WTC11 (cell line): ENCODE data around the gene GZMA. TPM values are rescaled to one million over a fixed set of nuclear protein-coding genes. Genes with fewer than 3 reads are reported as not detected.

Experiments
- ATAC-seq: fragments of 200-7000 bp; cut with Tn5 transposase; 2 replicates; pipeline ENCODE4 v1.10.0; 2021; ENCODE audit warnings: mild to moderate bottlenecking, moderate library complexity
- CTCF ChIA-PET: fragments of 300-600 bp; sonication (Branson Sonifier 250); formaldehyde crosslinking; loops from one replicate; lab custom pipeline; 2021; ENCODE audit warnings: antibody characterized with exemption; lab: Charles Lee
- POLR2A ChIA-PET: fragments of 350-600 bp; sonication (Branson Sonifier 250); formaldehyde crosslinking; loops from one replicate; lab custom pipeline; 2021; ENCODE audit warnings: antibody characterized with exemption; lab: Charles Lee
- DNase-seq: peaks from one replicate; pipeline ENCODE4 v3.0.0; 2021; ENCODE audit warnings: low spot score
- H3K27ac Mint-ChIP-seq: 2 replicates; pipeline ENCODE4 v1.8.0; 2021; ENCODE audit warnings: mixed read lengths
- H3K27me3 Mint-ChIP-seq: 2 replicates; pipeline ENCODE4 v1.8.0; 2021; ENCODE audit warnings: low read depth, mild to moderate bottlenecking, moderate library complexity, mixed read lengths
- H3K36me3 Mint-ChIP-seq: 2 replicates; pipeline ENCODE4 v1.8.0; 2021; ENCODE audit warnings: mixed read lengths
- H3K4me1 Mint-ChIP-seq: 2 replicates; pipeline ENCODE4 v1.8.0; 2022; ENCODE audit warnings: mixed read lengths
- H3K4me3 Mint-ChIP-seq: 2 replicates; pipeline ENCODE4 v1.8.0; 2021; ENCODE audit warnings: mild to moderate bottlenecking, moderate library complexity, mixed read lengths
- H3K9me3 Mint-ChIP-seq: 2 replicates; pipeline ENCODE4 v1.8.0; 2021; ENCODE audit warnings: mixed read lengths
- ESRRA ChIP-seq: sonication (generic); formaldehyde crosslinking; IDR thresholded peaks from 2 replicates; pipeline ENCODE4 v1.8.1; 2022; ENCODE audit warnings: mild to moderate bottlenecking, missing genetic modification reagents, borderline replicate concordance
- FOXK1 ChIP-seq: sonication (generic); formaldehyde crosslinking; IDR thresholded peaks from 2 replicates; pipeline ENCODE4 v1.8.0; 2022; ENCODE audit warnings: mild to moderate bottlenecking, moderate library complexity, missing genetic modification reagents
- GABPB1 ChIP-seq: sonication (generic); formaldehyde crosslinking; IDR thresholded peaks from 2 replicates; pipeline ENCODE4 v1.8.1; 2023; ENCODE audit warnings: mild to moderate bottlenecking, missing genetic modification reagents
- HMGA2 ChIP-seq: fragments of 250-450 bp; sonication (Bioruptor Pico); IDR thresholded peaks from 2 replicates; pipeline ENCODE4 v1.4.0; 2021; ENCODE audit warnings: mild to moderate bottlenecking, moderate library complexity
- NFATC4 ChIP-seq: fragments of 250-450 bp; sonication (Bioruptor Pico); IDR thresholded peaks from 2 replicates; pipeline ENCODE4 v1.9.0; 2021; ENCODE audit warnings: mild to moderate bottlenecking
- SOX15 ChIP-seq: fragments of 250-450 bp; sonication (Bioruptor Pico); IDR thresholded peaks from 2 replicates; pipeline ENCODE4 v1.9.0; 2021; ENCODE audit warnings: mild to moderate bottlenecking
- SP1 ChIP-seq: sonication (generic); formaldehyde crosslinking; conservative IDR thresholded peaks from 2 replicates; pipeline ENCODE4 v1.8.1; 2022; ENCODE audit warnings: missing genetic modification reagents
- TCF7 ChIP-seq: sonication (generic); formaldehyde crosslinking; IDR thresholded peaks from 2 replicates; pipeline ENCODE4 v1.8.0; 2022; ENCODE audit warnings: mild to moderate bottlenecking, low read depth, missing genetic modification reagents, moderate library complexity
- ZNF232 ChIP-seq: sonication (generic); formaldehyde crosslinking; IDR thresholded peaks from 2 replicates; pipeline ENCODE4 v1.8.0; 2022; ENCODE audit warnings: mild to moderate bottlenecking, missing genetic modification reagents
- total RNA-seq: library from RNA; stranded (reverse); gene quantifications from 3 replicates; pipeline ENCODE4 v1.2.3, GENCODE V29; 2021
- TF ChIP-seq, protein P1 (sequence below): sonication (generic); formaldehyde crosslinking; IDR thresholded peaks from 2 replicates; pipeline ENCODE4 v1.8.1; 2023; ENCODE audit warnings: mild to moderate bottlenecking, missing genetic modification reagents, borderline replicate concordance
- TF ChIP-seq, protein P2 (sequence below): fragments of 250-450 bp; sonication (Bioruptor Pico); IDR thresholded peaks from 2 replicates; pipeline ENCODE4 v1.9.0; 2021; ENCODE audit warnings: mild to moderate bottlenecking
- TF ChIP-seq, protein P3 (sequence below): sonication (generic); formaldehyde crosslinking; IDR thresholded peaks from 2 replicates; pipeline ENCODE4 v1.8.0; 2023; ENCODE audit warnings: missing genetic modification reagents
- TF ChIP-seq, protein P4 (sequence below): sonication (generic); formaldehyde crosslinking; conservative IDR thresholded peaks from 2 replicates; pipeline ENCODE4 v1.8.1; 2022; ENCODE audit warnings: mild to moderate bottlenecking, missing genetic modification reagents
- TF ChIP-seq, protein P5 (sequence below): sonication (generic); formaldehyde crosslinking; IDR thresholded peaks from 2 replicates; pipeline ENCODE4 v1.8.0; 2023; ENCODE audit warnings: missing genetic modification reagents, mild to moderate bottlenecking, borderline replicate concordance
- TF ChIP-seq, protein P6 (sequence below): sonication (generic); formaldehyde crosslinking; IDR thresholded peaks from 2 replicates; pipeline ENCODE4 v1.8.0; 2023; ENCODE audit warnings: mild to moderate bottlenecking, missing genetic modification reagents
- TF ChIP-seq, protein P7 (sequence below): sonication (generic); formaldehyde crosslinking; IDR thresholded peaks from 2 replicates; pipeline ENCODE4 v1.8.0; 2022; ENCODE audit warnings: mild to moderate bottlenecking, missing genetic modification reagents
- TF ChIP-seq, protein P8 (sequence below): fragments of 250-450 bp; sonication (Bioruptor Pico); IDR thresholded peaks from 2 replicates; pipeline ENCODE4 v1.9.0; 2021; ENCODE audit warnings: moderate library complexity, mild to moderate bottlenecking, inconsistent platforms, borderline replicate concordance
- TF ChIP-seq, protein P9 (sequence below): sonication (generic); formaldehyde crosslinking; IDR thresholded peaks from 2 replicates; pipeline ENCODE4 v1.8.1; 2022; ENCODE audit warnings: mild to moderate bottlenecking, missing genetic modification reagents, moderate library complexity, borderline replicate concordance

GZMA gene
- total RNA-seq, 1 experiment from 2014 or later = not detected

DNA sequence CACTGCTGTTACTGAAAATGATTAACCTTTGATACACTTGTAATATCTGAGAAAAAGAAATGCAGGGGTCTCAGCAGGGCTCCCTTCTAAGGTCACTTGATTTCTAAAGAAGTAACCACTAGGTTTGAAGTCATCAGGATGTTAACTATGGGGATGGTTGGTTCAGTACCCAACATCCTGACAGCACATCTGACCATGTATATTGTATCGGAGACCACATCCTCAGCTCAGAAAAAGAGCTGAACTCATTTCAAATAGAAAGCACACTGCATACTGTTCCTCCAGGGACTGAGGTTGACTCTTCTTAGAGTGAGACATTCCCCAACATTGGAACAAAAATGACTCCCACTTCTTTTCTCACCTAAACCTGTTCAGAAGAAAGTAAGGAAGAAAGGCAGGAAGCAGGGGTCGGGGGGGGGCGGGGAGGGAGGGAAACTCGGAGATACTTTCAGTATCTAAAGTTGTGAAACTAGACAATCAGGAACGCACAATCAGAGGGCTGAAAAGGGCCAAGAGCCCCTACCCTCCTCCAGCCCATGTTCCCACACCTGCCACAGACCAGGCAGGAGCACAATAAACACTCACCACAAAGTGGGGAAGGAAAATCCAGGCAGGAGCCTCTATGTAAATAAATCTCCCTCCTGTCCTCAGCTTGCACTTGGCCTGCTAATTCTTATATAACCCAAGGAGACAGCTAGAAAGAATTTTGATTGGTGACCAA, 730 bp upstream of the GZMA start (continued):
- TF ChIP-seq TCF7 = no peak
- no peak for TF ChIP-seq HMGA2
- TF ChIP-seq, protein P1, sequence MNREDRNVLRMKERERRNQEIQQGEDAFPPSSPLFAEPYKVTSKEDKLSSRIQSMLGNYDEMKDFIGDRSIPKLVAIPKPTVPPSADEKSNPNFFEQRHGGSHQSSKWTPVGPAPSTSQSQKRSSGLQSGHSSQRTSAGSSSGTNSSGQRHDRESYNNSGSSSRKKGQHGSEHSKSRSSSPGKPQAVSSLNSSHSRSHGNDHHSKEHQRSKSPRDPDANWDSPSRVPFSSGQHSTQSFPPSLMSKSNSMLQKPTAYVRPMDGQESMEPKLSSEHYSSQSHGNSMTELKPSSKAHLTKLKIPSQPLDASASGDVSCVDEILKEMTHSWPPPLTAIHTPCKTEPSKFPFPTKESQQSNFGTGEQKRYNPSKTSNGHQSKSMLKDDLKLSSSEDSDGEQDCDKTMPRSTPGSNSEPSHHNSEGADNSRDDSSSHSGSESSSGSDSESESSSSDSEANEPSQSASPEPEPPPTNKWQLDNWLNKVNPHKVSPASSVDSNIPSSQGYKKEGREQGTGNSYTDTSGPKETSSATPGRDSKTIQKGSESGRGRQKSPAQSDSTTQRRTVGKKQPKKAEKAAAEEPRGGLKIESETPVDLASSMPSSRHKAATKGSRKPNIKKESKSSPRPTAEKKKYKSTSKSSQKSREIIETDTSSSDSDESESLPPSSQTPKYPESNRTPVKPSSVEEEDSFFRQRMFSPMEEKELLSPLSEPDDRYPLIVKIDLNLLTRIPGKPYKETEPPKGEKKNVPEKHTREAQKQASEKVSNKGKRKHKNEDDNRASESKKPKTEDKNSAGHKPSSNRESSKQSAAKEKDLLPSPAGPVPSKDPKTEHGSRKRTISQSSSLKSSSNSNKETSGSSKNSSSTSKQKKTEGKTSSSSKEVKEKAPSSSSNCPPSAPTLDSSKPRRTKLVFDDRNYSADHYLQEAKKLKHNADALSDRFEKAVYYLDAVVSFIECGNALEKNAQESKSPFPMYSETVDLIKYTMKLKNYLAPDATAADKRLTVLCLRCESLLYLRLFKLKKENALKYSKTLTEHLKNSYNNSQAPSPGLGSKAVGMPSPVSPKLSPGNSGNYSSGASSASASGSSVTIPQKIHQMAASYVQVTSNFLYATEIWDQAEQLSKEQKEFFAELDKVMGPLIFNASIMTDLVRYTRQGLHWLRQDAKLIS = no peak
- TF ChIP-seq, protein P2, sequence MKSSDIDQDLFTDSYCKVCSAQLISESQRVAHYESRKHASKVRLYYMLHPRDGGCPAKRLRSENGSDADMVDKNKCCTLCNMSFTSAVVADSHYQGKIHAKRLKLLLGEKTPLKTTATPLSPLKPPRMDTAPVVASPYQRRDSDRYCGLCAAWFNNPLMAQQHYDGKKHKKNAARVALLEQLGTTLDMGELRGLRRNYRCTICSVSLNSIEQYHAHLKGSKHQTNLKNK = no peak

DNA sequence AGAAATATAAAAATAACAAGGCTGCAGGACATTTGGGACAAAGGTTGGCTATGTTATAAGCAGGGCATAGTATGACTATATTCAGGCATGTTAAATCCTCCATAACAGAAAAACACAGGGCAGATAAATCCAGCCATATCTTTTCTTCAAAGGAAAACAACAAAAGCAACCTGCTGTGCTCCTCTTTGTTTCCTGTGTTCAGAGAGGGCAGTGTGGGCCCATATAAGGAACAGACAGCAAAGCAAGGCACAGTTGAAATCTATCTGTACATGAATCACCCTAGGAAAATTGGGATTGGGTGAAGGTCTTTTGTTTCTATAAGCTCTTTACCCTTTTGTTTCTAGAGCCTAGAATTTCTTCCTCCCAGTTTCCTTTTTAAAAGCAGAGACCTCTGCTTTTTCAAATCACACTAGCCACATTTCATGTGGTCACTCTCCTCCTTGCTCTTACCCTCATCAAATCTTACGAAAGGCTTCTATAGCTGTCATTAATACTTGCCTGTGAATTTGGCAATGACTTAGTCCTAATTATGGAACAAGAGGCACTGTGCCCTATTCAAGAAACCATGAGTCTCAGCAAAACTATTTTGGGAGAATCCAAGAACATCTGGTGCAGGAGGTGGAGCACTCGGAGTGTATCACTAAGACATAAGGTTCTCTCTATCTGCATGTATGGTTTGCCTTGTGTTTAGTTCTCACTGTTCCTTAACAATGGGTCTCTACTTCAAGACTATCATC, 1.8 kb downstream of the GZMA start:
- no peaks in the 10 kb centered on the region; the same call in none of the 2 replicates for H3K27me3 Mint-ChIP-seq
- H3K36me3 Mint-ChIP-seq = peaks cover 5% of the 10 kb centered on the region; the same call in 1 of the 2 replicates
- H3K27ac Mint-ChIP-seq = no peak overlapping the region
- ATAC-seq (no peak; the same call in 1 of the 2 replicates), DNase-seq (no peak)
- ChIA-PET POLR2A (no interaction called here), CTCF (interaction anchor here (1.1 kb wide), 1 partner anchor 145 kb away, joined by 4 read pairs; no protein-coding TSS in a partner anchor)
- H3K4me3 Mint-ChIP-seq = no peak overlapping the region
- H3K4me1 Mint-ChIP-seq = peaks cover 4% of the 10 kb centered on the region
- H3K9me3 Mint-ChIP-seq = peaks cover 17% of the 10 kb centered on the region
- TF ChIP-seq, protein P3, sequence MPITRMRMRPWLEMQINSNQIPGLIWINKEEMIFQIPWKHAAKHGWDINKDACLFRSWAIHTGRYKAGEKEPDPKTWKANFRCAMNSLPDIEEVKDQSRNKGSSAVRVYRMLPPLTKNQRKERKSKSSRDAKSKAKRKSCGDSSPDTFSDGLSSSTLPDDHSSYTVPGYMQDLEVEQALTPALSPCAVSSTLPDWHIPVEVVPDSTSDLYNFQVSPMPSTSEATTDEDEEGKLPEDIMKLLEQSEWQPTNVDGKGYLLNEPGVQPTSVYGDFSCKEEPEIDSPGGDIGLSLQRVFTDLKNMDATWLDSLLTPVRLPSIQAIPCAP = no peak
- TF ChIP-seq, protein P4, sequence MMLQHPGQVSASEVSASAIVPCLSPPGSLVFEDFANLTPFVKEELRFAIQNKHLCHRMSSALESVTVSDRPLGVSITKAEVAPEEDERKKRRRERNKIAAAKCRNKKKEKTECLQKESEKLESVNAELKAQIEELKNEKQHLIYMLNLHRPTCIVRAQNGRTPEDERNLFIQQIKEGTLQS (CRISPR knock-in tag) = no peak
- TF ChIP-seq SP1 (CRISPR knock-in tag) (no peak), ZNF232 (CRISPR knock-in tag) (no peak), GABPB1 (CRISPR knock-in tag) (no peak), TCF7 (no peak), ESRRA (CRISPR knock-in tag) (no peak), NFATC4 (no peak), FOXK1 (CRISPR knock-in tag) (no peak), SOX15 (CRISPR knock-in tag) (no peak)
- TF ChIP-seq, protein P5, sequence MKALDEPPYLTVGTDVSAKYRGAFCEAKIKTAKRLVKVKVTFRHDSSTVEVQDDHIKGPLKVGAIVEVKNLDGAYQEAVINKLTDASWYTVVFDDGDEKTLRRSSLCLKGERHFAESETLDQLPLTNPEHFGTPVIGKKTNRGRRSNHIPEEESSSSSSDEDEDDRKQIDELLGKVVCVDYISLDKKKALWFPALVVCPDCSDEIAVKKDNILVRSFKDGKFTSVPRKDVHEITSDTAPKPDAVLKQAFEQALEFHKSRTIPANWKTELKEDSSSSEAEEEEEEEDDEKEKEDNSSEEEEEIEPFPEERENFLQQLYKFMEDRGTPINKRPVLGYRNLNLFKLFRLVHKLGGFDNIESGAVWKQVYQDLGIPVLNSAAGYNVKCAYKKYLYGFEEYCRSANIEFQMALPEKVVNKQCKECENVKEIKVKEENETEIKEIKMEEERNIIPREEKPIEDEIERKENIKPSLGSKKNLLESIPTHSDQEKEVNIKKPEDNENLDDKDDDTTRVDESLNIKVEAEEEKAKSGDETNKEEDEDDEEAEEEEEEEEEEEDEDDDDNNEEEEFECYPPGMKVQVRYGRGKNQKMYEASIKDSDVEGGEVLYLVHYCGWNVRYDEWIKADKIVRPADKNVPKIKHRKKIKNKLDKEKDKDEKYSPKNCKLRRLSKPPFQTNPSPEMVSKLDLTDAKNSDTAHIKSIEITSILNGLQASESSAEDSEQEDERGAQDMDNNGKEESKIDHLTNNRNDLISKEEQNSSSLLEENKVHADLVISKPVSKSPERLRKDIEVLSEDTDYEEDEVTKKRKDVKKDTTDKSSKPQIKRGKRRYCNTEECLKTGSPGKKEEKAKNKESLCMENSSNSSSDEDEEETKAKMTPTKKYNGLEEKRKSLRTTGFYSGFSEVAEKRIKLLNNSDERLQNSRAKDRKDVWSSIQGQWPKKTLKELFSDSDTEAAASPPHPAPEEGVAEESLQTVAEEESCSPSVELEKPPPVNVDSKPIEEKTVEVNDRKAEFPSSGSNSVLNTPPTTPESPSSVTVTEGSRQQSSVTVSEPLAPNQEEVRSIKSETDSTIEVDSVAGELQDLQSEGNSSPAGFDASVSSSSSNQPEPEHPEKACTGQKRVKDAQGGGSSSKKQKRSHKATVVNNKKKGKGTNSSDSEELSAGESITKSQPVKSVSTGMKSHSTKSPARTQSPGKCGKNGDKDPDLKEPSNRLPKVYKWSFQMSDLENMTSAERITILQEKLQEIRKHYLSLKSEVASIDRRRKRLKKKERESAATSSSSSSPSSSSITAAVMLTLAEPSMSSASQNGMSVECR (CRISPR knock-in tag) = no peak
- TF ChIP-seq, protein P6, sequence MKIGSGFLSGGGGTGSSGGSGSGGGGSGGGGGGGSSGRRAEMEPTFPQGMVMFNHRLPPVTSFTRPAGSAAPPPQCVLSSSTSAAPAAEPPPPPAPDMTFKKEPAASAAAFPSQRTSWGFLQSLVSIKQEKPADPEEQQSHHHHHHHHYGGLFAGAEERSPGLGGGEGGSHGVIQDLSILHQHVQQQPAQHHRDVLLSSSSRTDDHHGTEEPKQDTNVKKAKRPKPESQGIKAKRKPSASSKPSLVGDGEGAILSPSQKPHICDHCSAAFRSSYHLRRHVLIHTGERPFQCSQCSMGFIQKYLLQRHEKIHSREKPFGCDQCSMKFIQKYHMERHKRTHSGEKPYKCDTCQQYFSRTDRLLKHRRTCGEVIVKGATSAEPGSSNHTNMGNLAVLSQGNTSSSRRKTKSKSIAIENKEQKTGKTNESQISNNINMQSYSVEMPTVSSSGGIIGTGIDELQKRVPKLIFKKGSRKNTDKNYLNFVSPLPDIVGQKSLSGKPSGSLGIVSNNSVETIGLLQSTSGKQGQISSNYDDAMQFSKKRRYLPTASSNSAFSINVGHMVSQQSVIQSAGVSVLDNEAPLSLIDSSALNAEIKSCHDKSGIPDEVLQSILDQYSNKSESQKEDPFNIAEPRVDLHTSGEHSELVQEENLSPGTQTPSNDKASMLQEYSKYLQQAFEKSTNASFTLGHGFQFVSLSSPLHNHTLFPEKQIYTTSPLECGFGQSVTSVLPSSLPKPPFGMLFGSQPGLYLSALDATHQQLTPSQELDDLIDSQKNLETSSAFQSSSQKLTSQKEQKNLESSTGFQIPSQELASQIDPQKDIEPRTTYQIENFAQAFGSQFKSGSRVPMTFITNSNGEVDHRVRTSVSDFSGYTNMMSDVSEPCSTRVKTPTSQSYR (CRISPR knock-in tag) = no peak
- TF ChIP-seq, protein P7, sequence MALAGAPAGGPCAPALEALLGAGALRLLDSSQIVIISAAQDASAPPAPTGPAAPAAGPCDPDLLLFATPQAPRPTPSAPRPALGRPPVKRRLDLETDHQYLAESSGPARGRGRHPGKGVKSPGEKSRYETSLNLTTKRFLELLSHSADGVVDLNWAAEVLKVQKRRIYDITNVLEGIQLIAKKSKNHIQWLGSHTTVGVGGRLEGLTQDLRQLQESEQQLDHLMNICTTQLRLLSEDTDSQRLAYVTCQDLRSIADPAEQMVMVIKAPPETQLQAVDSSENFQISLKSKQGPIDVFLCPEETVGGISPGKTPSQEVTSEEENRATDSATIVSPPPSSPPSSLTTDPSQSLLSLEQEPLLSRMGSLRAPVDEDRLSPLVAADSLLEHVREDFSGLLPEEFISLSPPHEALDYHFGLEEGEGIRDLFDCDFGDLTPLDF (CRISPR knock-in tag) = no peak
- TF ChIP-seq, protein P8, sequence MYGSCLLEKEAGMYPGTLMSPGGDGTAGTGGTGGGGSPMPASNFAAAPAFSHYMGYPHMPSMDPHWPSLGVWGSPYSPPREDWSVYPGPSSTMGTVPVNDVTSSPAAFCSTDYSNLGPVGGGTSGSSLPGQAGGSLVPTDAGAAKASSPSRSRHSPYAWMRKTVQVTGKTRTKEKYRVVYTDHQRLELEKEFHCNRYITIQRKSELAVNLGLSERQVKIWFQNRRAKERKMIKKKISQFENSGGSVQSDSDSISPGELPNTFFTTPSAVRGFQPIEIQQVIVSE (CRISPR knock-in tag) = no peak
- TF ChIP-seq, protein P9, sequence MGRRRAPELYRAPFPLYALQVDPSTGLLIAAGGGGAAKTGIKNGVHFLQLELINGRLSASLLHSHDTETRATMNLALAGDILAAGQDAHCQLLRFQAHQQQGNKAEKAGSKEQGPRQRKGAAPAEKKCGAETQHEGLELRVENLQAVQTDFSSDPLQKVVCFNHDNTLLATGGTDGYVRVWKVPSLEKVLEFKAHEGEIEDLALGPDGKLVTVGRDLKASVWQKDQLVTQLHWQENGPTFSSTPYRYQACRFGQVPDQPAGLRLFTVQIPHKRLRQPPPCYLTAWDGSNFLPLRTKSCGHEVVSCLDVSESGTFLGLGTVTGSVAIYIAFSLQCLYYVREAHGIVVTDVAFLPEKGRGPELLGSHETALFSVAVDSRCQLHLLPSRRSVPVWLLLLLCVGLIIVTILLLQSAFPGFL (CRISPR knock-in tag) = no peak
